Stimulated activated CD4-positive, alpha-beta T cell treated with anti-CD3 and anti-CD28 coated beads, Interleukin-1b, Interleukin-23, amount 100 ng/mL, for 24 hours (primary cell): ENCODE measurements around the gene VPS35.
A peak's percentile ranks its signal among the peaks of the same experiment; 100 is the strongest.
"Not testable (repeated sequence)": the region's sequence is repeated elsewhere in the genome, so short reads cannot be mapped to it uniquely, and the experiment has no call there.

ENCODE experiments used
- DNase-seq, 4 experiments: peaks; one replicate each; pipeline ENCODE4 v3.0.0-alpha.2; 2020; ENCODE audit warnings: low read depth in 4 of 4, low spot score in 1 of 4

VPS35 gene

GRCh38 chr16:46673320-46674013 is 15.5 kb downstream of the VPS35 start:
- DNase-seq: no peak

- DNase-seq: no peak
Observed at GRCh38 chr16:46662123-46662522, 26.9 kb downstream of the VPS35 start.

- DNase-seq: no peak
Observed at GRCh38 chr16:46658925-46659324, 30.1 kb downstream of the VPS35 start.

GRCh38 chr16:46651305-46651704 is 37.7 kb downstream of the VPS35 start:
- DNase-seq: no peak

- DNase-seq: no peak
Observed at GRCh38 chr16:46650254-46650623, 38.7 kb downstream of the VPS35 start.

GRCh38 chr16:46649588-46650253 is 39.3 kb downstream of the VPS35 start:
- DNase-seq: no peak

- DNase-seq: no peak
Observed at GRCh38 chr16:46648656-46649055, 40.3 kb downstream of the VPS35 start.

GRCh38 chr16:46638947-46639925 is 49.7 kb downstream of the VPS35 start:
- DNase-seq: no peak

GRCh38 chr16:46632778-46633733 is 55.9 kb downstream of the VPS35 start:
- no peak for DNase-seq

GRCh38 chr16:46629331-46630219 is 59.4 kb downstream of the VPS35 start:
- no peak for DNase-seq

- DNase-seq: no peak
Observed at GRCh38 chr16:46627746-46628145, 61.2 kb downstream of the VPS35 start.

GRCh38 chr16:46626681-46627080 is 62.3 kb downstream of the VPS35 start:
- DNase-seq: not testable (repeated sequence)

- DNase-seq: not testable (repeated sequence)
Observed at GRCh38 chr16:46624862-46625261, 64.1 kb downstream of the VPS35 start.

- not testable (repeated sequence) for DNase-seq
Observed at GRCh38 chr16:46623707-46624106, 65.3 kb downstream of the VPS35 start.

- DNase-seq: not testable (repeated sequence)
Observed at GRCh38 chr16:46623246-46623645, 65.7 kb downstream of the VPS35 start.

- DNase-seq: no peak
Observed at GRCh38 chr16:46621934-46622676, 66.9 kb downstream of the VPS35 start.

GRCh38 chr16:46621006-46621933 is 67.7 kb downstream of the VPS35 start, which contains the start of gene SHCBP1:
TSS of gene SHCBP1 (minus strand) at chr16:46621379. CDS start at chr16:46621359, 20 bp downstream.
- peak; percentile 38 to 75 (median 54) for DNase-seq
